Hematopoietic multipotent progenitor cell treated with erythropoietin and hydrocortisone succinate and interleukin-3 and kit ligand, for 17 days (in vitro differentiated cells): ENCODE measurements around the gene NEURL3.
"Not testable (repeated sequence)": the region's sequence is repeated elsewhere in the genome, so short reads cannot be mapped to it uniquely, and the experiment has no call there.

Source experiments
- DNase-seq: peaks from one replicate; pipeline ENCODE4 v3.0.0-alpha.2; 2015; ENCODE audit warnings: low spot score

The NEURL3 gene

DNA sequence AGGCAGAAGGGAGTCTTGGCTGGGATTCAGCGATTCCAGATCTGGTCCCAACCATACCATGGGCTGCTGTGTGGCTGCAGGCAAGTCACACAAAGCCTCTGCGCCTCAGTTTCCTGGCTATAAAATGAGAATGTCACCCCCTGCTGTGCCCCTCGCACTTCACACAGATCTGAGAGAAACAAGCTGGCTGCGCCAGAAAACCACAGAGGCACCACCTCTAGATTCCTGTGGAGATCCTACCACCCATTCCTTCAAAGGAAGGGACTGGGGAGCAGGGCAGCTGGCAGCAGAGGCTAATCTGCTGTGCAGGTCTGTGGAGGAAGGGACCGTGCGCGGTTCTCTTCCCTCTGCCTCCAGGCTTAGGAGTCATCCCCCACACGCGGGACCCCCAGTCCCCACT lies 19.8 kb downstream of the NEURL3 start:
- DNase-seq: no peak

DNA sequence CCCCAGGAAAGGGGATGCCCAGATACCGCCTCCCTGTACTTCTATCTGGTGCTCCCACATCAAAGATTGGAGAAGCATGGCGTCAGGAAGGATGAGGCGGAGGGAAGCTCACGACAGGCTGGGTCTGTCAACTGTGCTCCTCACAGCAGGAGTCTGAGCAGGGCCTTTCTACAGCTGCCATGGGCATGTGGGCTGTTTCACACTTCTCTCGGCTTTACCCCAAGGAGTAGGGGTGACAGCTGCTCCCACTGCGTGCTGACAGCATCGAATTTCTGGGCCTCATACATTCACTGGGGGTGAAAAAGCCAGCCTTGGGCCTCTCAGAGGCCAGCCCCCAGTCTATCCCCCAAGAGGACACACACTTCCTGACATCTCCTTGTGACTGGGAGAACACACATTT lies 21.1 kb downstream of the NEURL3 start:
- no peak for DNase-seq

DNA sequence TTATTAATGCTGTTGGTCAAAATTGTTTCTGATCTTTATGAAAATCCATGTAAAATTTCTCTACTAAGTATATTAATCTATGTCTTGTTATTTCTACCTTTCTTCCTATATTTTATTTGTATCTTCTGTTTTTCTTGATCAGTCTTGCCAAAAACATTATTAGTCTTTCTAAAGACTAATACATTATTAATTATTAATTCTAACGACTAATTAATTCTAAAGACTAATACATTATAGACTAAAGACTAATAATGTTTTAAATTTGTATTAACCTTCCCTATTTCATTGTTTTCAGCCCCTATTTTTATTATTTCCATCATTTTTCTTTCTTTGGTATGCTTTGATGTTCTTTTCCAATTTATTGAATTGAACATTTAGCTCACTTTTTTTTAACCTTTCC lies 27.7 kb downstream of the NEURL3 start:
- DNase-seq: no peak

DNA sequence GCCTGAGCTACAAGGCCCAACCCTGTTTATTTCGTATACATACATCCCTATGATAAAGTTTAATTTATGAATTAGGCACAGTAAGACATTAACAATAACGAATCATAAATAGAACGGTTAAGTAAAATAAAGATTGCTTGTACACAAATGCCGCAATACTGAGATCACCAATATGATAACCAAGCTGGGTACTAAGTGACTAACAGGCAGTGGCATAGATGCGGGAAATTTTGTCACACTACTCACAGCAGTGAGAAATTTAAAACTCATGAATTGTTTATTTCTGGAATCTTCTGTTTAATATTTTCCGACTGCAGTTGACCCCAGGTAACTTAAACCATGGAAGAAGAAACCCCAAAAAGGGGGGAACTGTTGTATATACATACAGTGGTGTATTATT lies 33.4 kb downstream of the NEURL3 start:
- DNase-seq: no peak

DNA sequence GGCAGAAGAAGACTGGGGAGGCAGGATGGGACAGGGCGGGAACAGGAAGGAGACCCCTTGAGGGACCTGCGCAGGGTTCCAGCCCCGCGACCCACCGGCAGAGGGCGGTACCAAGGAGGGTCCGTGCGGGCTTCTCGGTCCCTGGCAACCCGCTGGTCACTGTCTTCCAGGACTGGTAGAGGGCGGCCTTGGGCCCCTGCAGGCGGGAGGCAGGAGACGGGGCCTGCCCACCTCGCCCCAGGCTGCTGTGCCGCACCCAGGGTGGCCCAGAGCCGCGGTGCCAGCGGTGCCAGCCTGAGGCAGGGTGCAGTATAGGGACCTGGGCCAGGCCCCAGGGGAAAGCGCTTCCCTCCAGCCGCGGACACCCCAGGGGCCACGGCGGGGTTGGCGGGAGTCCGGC lies 34.5 kb downstream of the NEURL3 start:
- peak; percentile 42 for DNase-seq

DNA sequence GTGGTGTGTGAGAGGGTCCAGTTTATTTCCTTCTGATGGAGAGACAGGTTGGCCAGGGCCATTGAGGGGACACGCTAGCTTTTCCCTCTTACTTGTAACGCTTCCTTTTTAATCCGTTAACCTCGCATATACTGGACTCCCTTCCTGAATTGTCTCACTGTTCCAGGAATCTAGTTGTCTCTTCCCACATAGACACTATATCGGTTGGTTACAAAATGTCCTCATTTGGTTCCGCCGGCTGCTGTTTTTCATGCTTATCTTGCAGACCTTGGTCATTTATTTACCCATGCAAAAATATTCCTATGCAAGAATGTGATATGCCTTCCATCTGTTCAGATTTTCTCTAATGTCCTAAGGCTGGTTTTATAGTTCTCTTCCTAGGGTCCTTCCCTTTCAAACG lies 35.0 kb downstream of the NEURL3 start:
- DNase-seq: no peak

DNA sequence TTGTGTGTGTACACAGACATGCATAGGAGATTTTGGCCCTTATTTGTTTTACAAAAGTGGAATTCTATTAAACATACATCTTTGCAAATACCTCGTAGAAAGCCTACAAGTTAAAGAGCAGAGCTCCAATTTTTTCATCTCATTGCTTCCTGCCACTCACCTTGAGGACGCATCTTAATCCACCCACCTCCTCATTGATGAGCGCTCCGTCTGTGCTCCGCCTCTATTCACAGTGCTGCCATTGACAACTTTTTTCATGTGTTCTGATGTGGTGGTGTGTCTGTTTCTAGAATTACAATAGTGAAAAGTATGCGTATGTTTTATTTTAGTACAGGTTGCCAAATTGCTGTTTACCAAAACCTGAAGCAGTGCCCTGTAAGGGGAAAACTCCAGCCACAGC lies 36.3 kb downstream of the NEURL3 start:
- DNase-seq: no peak

DNA sequence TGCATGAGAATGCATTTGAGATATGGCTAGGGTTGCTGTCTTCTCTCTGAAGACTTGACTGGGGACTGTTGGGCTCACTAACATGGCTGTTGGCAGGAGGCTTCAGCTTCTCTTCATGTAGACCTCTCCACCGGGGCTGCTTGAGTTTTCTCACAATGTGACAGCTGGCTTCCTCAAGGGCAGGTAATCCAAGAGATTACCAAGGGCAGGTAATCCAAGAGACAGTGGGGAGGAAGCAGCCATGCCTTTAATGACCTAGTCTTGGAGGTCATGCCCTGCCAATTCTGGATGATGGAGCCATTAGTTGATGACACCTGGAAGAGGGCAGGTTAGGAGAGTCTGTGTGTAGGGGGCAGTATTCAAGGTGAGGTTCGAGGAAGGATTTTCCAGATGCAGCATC lies 40.5 kb downstream of the NEURL3 start:
- no peak for DNase-seq

DNA sequence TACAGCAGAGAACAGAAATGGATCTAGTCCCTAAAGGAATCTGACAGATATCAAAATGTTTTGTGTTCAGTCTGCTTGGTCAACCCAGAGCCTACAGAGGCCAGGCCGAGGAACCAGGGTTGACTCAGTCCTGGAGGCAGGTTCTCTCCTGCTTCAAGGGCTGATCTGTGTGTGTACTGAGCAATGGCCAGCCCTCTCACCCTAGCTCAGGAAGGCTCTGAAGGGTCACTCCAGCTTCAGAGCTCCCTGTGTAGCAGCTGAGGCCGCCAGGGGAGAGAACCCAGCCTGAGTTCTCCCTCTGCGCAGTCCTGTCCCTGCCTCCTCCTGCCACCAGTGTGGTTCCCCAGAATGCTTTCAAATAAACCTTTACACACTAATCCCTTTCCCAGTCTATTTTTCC lies 41.1 kb downstream of the NEURL3 start:
- DNase-seq: no peak

DNA sequence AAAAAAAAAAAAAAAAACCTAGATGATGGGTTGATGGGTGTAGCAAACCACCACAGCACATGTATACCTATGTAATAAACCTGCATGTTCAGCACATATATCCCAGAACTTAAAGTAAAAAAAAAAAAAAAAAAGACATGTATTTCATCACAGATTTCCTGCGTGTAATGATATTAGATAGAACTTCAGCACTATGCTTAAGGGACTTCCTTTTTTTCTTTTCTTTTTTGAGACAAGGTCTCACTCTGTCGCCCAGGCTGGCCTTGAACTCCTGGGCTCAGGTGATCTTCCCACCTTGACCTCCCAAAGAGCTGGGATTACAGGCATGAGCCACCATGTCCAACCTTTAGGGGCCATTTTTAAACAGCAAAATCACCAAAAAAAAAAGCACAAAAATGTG lies 42.0 kb downstream of the NEURL3 start:
- no peak for DNase-seq

DNA sequence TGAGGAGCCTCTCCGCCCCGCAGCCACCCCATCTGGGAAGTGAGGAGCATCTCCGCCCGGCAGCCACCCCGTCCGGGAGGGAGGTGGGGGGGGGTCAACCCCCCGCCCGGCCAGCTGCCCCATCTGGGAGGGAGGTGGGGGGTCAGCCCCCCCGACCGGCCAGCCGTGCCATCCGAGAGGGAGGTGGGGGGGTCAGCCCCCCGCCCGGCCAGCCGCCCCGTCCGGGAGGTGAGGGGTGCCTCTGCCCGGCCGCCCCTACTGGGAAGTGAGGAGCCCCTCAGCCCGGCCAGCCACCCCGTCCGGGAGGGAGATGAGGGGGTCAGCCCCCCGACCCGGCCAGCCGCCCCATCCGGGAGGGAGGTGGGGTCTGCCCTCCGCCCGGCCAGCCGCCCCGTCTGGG lies 43.5 kb downstream of the NEURL3 start:
- not testable (repeated sequence) for DNase-seq

DNA sequence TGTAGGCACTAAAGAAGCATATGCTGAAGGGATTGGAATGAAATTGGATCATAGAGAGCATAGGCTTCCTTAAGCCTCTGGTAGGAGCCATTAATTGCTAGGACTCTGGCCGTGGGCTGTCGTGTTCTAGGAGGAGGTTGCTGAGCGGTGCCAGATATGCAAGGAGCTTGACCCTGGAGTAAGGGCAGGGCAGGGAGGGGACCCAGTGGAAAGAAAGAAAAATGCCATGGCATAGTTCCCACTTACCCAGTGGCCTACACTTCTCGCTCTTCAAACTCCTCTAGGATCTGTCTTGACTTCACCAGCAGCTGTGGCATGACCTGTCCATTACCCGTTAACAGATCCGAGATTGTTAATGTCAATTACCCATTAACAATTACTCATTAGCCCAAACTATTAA lies 53.1 kb downstream of the NEURL3 start:
- no peak for DNase-seq

DNA sequence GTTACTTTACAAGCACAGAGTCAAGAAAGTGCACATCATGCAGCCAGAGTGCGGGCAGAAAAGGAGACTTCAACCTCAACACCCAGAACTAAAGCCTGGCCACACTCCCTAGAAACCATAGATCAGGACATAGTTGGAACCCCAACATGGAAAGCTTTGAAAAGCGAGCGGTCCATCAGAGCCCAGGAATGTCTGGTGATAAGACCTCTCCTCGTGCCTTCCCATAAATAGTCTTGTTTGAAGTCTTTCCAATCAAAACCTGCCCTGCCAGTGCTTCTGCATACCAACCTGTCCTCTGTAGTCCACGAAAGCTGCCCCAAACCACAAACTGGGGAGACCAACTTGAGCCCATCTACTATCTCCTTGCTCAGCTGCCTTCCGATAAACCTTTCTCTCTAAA lies 55.5 kb downstream of the NEURL3 start:
- DNase-seq: no peak

DNA sequence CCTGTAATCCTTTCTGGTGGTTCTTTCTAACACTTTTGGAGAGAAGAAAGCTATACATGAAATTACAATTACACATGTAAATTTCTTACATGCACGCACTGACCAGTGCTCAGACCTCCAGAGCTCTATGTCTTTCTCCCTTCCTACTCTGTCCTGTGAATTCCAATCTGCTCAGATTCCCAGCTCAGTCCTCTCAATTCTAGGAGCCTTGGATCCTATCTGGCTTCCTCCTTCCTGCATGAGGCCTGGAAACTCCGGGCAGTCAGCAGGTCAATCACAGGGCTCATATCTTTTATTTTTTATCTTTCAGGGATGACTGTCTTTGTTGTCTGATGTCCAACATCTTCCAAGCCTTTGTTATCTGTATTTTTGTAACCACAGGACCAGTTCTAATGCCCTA lies 56.0 kb downstream of the NEURL3 start:
- DNase-seq: no peak

DNA sequence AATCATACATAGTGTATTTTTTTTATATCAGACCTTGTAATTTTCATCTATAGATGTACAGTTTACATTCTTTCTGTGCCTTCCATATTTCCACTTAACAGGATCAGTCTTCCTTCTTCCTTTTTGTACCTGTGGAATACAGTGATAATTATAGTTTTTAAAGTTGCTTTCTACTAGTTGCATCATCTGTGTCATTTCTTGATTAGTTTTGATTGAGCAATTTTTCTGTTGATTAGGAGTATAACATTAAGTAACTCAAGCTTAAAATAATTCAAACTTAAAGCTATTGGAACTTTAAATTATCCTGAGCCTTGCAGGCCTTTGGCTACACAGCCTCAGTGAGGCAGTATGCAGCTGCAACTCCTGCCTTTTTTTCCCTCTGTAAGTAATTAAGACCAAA lies 57.4 kb downstream of the NEURL3 start:
- DNase-seq: no peak
